Keratinocyte (primary cell): ENCODE measurements around the gene CLDND2. TPM values are rescaled to one million over a fixed set of nuclear protein-coding genes. Genes with fewer than 3 reads are reported as not detected.

ENCODE experiments used
- DNase-seq: peaks from one replicate; pipeline ENCODE4 v3.0.0-alpha.2; 2011; ENCODE audit warnings: low read depth, missing footprints, low spot score
- FAIRE-seq: peaks from 2 replicates; lab custom pipeline; 2011; peaks lifted over from hg19 to GRCh38; lab: Jason Lieb, UNC
- H2AFZ ChIP-seq: 2 replicates; pipeline ENCODE4 v1.6.0; 2012; ENCODE audit warnings: low read length, control low read depth, inconsistent platforms; ENCODE audit not compliant: control insufficient read depth
- H3K27ac ChIP-seq: 2 replicates; pipeline ENCODE4 v1.5.1; 2011; ENCODE audit warnings: low read length; ENCODE audit not compliant: control insufficient read depth, insufficient read depth
- H3K27me3 ChIP-seq: 3 replicates; pipeline ENCODE4 v1.6.0; 2011; ENCODE audit warnings: low read length; ENCODE audit not compliant: control insufficient read depth, insufficient read depth; ENCODE audit errors: extremely low read depth
- H3K36me3 ChIP-seq, 2 experiments: 2 replicates in 1 of 2; 3 replicates in 1 of 2; pipeline ENCODE4 v1.5.1; 2011; ENCODE audit warnings: low read length in 2 of 2, mild to moderate bottlenecking in 1 of 2; ENCODE audit not compliant: control insufficient read depth in 2 of 2, insufficient read depth in 2 of 2; ENCODE audit errors: extremely low read depth in 1 of 2
- H3K4me1 ChIP-seq: 3 replicates; pipeline ENCODE4 v1.5.1; 2011; ENCODE audit warnings: low read length; ENCODE audit not compliant: control insufficient read depth, insufficient read depth; ENCODE audit errors: extremely low read depth
- H3K4me2 ChIP-seq: 3 replicates; pipeline ENCODE4 v1.6.0; 2011; ENCODE audit warnings: low read depth, low read length; ENCODE audit not compliant: control insufficient read depth, insufficient read depth; ENCODE audit errors: extremely low read depth
- H3K4me3 ChIP-seq, 3 experiments: fragments of 200-600 bp in 1 of 3; sonication (generic) in 1 of 3; 2 replicates in 2 of 3; 3 replicates in 1 of 3; pipeline ENCODE4 v1.5.1; 2011 to 2016; ENCODE audit warnings: low read length in 3 of 3, mild to moderate bottlenecking in 3 of 3, control low read depth in 2 of 3, inconsistent platforms in 1 of 3, low read depth in 1 of 3, mixed read lengths in 1 of 3, mixed run types in 1 of 3, moderate library complexity in 1 of 3; ENCODE audit not compliant: control insufficient read depth in 2 of 3, insufficient read depth in 2 of 3; ENCODE audit errors: extremely low read depth in 1 of 3
- H3K79me2 ChIP-seq: 2 replicates; pipeline ENCODE4 v1.6.0; 2012; ENCODE audit warnings: low read length; ENCODE audit not compliant: control insufficient read depth, insufficient read depth
- H3K9ac ChIP-seq: 3 replicates; pipeline ENCODE4 v1.6.0; 2011; ENCODE audit warnings: low read length; ENCODE audit not compliant: control insufficient read depth, insufficient read depth; ENCODE audit errors: extremely low read depth
- H3K9me1 ChIP-seq: 3 replicates; pipeline ENCODE4 v1.6.0; 2011; ENCODE audit warnings: low read length; ENCODE audit not compliant: control insufficient read depth, insufficient read depth; ENCODE audit errors: extremely low read depth
- H3K9me3 ChIP-seq: 2 replicates; pipeline ENCODE4 v1.5.1; 2012; ENCODE audit warnings: low read depth, low read length; ENCODE audit not compliant: control insufficient read depth
- H4K20me1 ChIP-seq: 3 replicates; pipeline ENCODE4 v1.6.0; 2011; ENCODE audit warnings: low read length; ENCODE audit not compliant: control insufficient read depth, insufficient read depth; ENCODE audit errors: extremely low read depth
- EZH2 ChIP-seq: IDR thresholded peaks from one replicate; pipeline ENCODE4 v1.6.1; 2012; ENCODE audit warnings: inconsistent platforms, mild to moderate bottlenecking, low read length, moderate library complexity
- dilution Hi-C: fragments of 300-500 bp; cut with MboI; formaldehyde crosslinking; loops from one replicate; pipeline ENCODE4 v1.7.0; 2020; ENCODE audit warnings: low sequenced_read_pairs; ENCODE audit not compliant: extremely low pct_ligation_motif_present
- polyA plus RNA-seq, 5 experiments: library from polyadenylated mRNA; depleted of rRNA in 3 of 5; stranded (reverse) in 3 of 5; stranded (forward) in 1 of 5; unstranded in 1 of 5; fragments of >200 nt; gene quantifications; 1 replicate in 1 of 5; 2 replicates in 3 of 5; 3 replicates in 1 of 5; pipeline versions ENCODE4 v1.2.1 to v1.2.3, GENCODE V29; 2011 to 2012; ENCODE audit warnings: missing spikeins in 2 of 5, low read depth in 1 of 5, low replicate concordance in 1 of 5
- TF ChIP-seq, protein P1 (sequence below), 3 experiments: IDR thresholded peaks in 1 of 3; conservative IDR thresholded peaks in 1 of 3; optimal IDR thresholded peaks in 1 of 3; 2 replicates in 2 of 3; 3 replicates in 1 of 3; pipeline versions ENCODE3 to v1.5.1; 2011; ENCODE audit warnings: low read length in 3 of 3, mild to moderate bottlenecking in 3 of 3, moderate library complexity in 2 of 3, control low read depth in 1 of 3, inconsistent platforms in 1 of 3; ENCODE audit not compliant: insufficient read depth in 2 of 3; ENCODE audit errors: extremely low read depth in 1 of 3

CLDND2 gene
- polyA plus RNA-seq, 1 donor (not counting 4 experiments of a cell fraction or from before 2014, with no cell fraction given) = 0.37 TPM

DNA sequence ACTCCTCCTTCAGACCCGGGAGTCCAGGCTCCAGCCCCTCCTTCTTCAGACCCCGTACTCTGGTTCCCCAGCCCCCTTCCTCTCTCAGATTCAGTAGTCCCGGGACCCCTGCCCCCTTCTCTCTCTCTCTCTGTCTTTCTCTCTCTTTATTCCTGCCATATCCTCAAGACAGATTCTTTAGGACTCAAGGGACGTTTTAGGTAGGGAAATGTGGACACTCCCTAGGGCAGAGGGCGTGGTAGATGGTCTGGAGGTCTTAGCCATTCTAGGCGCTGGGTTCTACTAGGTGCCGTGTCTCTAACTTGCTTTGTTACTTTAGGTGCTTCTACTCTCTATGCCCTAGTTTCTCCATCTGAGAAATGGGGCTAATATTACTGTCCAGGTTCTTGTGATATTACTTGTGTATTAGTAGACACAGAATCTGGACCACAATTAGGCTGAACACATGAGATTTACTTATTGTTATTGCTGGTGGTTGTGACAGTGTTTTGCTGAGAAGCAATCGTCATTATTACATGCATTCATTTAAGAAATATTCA lies 22.3 kb upstream of the CLDND2 start:
- no peak for TF ChIP-seq EZH2
- TF ChIP-seq, protein P1, sequence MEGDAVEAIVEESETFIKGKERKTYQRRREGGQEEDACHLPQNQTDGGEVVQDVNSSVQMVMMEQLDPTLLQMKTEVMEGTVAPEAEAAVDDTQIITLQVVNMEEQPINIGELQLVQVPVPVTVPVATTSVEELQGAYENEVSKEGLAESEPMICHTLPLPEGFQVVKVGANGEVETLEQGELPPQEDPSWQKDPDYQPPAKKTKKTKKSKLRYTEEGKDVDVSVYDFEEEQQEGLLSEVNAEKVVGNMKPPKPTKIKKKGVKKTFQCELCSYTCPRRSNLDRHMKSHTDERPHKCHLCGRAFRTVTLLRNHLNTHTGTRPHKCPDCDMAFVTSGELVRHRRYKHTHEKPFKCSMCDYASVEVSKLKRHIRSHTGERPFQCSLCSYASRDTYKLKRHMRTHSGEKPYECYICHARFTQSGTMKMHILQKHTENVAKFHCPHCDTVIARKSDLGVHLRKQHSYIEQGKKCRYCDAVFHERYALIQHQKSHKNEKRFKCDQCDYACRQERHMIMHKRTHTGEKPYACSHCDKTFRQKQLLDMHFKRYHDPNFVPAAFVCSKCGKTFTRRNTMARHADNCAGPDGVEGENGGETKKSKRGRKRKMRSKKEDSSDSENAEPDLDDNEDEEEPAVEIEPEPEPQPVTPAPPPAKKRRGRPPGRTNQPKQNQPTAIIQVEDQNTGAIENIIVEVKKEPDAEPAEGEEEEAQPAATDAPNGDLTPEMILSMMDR (optimal IDR thresholded peaks at IDR 0.05 in 1 of 3, IDR thresholded peaks at IDR 0.05 in 1 of 3, conservative IDR thresholded peaks at IDR 0.05 in 1 of 3; ENCODE audit: extremely low read depth in 1 of 3, insufficient read depth in 2 of 3, low read length in 3 of 3) = no peak
- Histone ChIP-seq H3K9ac (no peak overlapping the region), H3K4me3 (no peak overlapping the region), H3K36me3 (no peaks in the 10 kb centered on the region), H3K27ac (no peak overlapping the region), H3K4me2 (no peak overlapping the region), H3K9me1 (no peaks in the 10 kb centered on the region), H3K79me2 (no peaks in the 10 kb centered on the region), H2AFZ (no peak overlapping the region), H4K20me1 (no peaks in the 10 kb centered on the region), H3K27me3 (no peaks in the 10 kb centered on the region), H3K4me1 (no peaks in the 10 kb centered on the region), H3K9me3 (no peaks in the 10 kb centered on the region)
- no peak for DNase-seq
- no peak for FAIRE-seq
- dilution Hi-C loops = no loop called here

DNA sequence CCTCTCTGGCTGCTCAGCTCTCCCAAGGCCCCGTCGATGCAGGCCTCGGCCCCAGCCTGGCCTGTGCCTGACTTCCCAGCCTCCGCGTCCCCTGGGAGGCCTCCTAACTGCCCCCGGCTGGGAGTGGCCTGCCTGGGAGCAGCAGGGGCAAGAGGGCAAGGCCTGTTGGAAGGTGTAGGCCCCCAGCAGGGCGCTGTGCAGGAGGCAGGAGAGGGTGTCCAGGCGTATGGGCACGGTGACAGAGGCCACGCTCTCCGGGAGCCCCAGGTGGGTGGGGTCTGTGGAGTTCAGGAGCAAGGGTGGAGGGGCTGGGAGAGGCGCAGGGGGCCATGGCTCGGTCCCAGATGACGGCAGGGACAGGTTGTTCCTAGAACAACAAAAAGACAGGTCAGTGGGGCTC lies 20.3 kb upstream of the CLDND2 start:
- FAIRE-seq = no peak
- H3K9me1 ChIP-seq = no peaks in the 10 kb centered on the region
- TF ChIP-seq EZH2 = no peak
- TF ChIP-seq, protein P1 (optimal IDR thresholded peaks at IDR 0.05 in 1 of 3, IDR thresholded peaks at IDR 0.05 in 1 of 3, conservative IDR thresholded peaks at IDR 0.05 in 1 of 3; ENCODE audit: extremely low read depth in 1 of 3, insufficient read depth in 2 of 3, low read length in 3 of 3) = no peak

More for the DNA sequence above, 20.3 kb upstream of the CLDND2 start:
- H2AFZ ChIP-seq = no peak overlapping the region
- no peaks in the 10 kb centered on the region for H4K20me1 ChIP-seq
- no peak overlapping the region for H3K9ac ChIP-seq
- no peaks in the 10 kb centered on the region for H3K4me1 ChIP-seq
- no peaks in the 10 kb centered on the region for H3K27me3 ChIP-seq
- dilution Hi-C loops = no loop called here
- no peak overlapping the region for H3K27ac ChIP-seq
- no peaks in the 10 kb centered on the region for H3K36me3 ChIP-seq
- H3K4me2 ChIP-seq = no peak overlapping the region
- no peak for DNase-seq
- H3K4me3 ChIP-seq = no peak overlapping the region
- H3K9me3 ChIP-seq = no peaks in the 10 kb centered on the region
- no peaks in the 10 kb centered on the region for H3K79me2 ChIP-seq
